HL-60 (cell line): Measurements from ENCODE around the gene SLBP.

Source experiments
- CTCF ChIP-seq: IDR thresholded peaks from one replicate; pipeline ENCODE4 v1.5.1; 2011; ENCODE audit warnings: low read length, control low read depth, inconsistent platforms; ENCODE audit not compliant: insufficient read depth
- REST ChIP-seq: IDR thresholded peaks from 2 replicates; pipeline ENCODE4 v1.6.1; 2012; ENCODE audit warnings: low read depth; ENCODE audit not compliant: insufficient replicate concordance

GRCh38 chr4:1658581-1658980 is 53.5 kb downstream of the SLBP start:
- TF ChIP-seq REST (no peak), CTCF (no peak)
